IPS-15b (cell line): Measurements from ENCODE around the gene HSPH1.
"Not testable (repeated sequence)": the region's sequence is repeated elsewhere in the genome, so short reads cannot be mapped to it uniquely, and the experiment has no call there.

Experiments
- H3K27me3 ChIP-seq: one replicate; pipeline ENCODE4 v1.6.1; 2013; ENCODE audit warnings: low read length; ENCODE audit not compliant: control insufficient read depth, insufficient read depth
- H3K36me3 ChIP-seq: one replicate; pipeline ENCODE4 v1.6.1; 2013; ENCODE audit warnings: low read length; ENCODE audit not compliant: control insufficient read depth, insufficient read depth
- H3K4me1 ChIP-seq: one replicate; pipeline ENCODE4 v1.6.1; 2013; ENCODE audit warnings: mild to moderate bottlenecking, low read length; ENCODE audit not compliant: control insufficient read depth, insufficient read depth
- H3K4me3 ChIP-seq: one replicate; pipeline ENCODE4 v1.5.1; 2013; ENCODE audit warnings: low read depth, low read length
- H3K9ac ChIP-seq: one replicate; pipeline ENCODE4 v1.6.1; 2013; ENCODE audit warnings: low read depth, mild to moderate bottlenecking, low read length
- H3K9me3 ChIP-seq: one replicate; pipeline ENCODE4 v1.6.1; 2013; ENCODE audit warnings: mild to moderate bottlenecking, low read length; ENCODE audit not compliant: control insufficient read depth, insufficient read depth

Gene HSPH1

DNA sequence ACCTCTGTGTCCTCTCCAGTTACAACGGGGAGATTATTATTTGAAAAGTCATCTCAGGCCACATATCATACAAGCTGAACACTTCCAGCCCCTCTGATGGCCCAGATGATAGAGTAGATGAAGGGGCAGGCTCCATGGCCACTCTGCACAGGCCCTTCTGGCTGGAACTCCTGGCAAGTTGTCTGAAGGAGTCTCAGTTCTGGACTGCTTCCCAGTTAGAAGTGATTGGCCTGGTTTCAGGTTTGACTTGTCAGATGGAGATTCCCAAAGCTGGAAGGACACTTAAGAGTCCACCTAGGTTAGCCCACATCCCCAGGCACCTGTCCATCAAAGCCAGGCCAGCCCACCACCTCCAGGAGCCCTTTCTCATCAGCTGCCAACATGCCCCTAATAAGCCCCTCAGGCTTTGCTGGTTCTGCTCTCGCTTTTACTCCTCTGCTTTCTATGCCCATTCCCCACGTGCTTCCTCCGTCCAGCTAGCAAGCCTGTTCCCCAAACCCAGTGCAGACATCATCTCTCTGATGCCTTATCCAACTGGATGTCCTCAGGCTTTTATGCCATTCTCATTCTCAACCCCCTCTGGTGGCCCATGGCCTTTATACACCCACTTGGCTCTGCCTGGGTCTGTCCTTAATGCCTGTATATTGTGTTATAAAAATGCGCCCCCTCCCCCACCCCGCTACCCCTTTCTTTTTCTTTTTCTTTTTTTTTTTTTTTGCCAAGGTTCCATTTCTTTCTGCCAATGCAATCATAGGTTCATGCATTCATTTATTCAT, 56.5 kb downstream of the HSPH1 start:
- Histone ChIP-seq H3K9me3 (no peaks in the 10 kb centered on the region), H3K27me3 (no peaks in the 10 kb centered on the region), H3K4me1 (no peaks in the 10 kb centered on the region), H3K36me3 (no peaks in the 10 kb centered on the region), H3K4me3 (no peak overlapping the region), H3K9ac (no peak overlapping the region)

DNA sequence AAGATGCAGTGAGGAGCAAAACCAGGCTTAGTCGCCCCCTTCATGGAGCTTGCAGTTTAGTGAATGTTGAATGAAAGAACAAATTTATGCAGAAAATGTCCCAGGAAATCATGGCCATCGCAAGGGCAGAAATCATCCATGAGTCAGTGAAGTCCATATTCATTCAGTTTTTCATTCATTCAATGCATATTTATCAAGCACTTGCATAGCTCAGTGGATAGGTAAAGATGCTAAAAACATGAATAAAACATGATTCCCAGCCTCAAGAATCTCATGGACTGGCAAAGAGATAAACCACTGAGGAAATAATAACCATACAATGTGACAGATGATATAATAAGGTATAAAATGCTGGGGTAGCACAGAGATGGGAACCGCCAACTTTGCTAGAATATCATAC, 58.8 kb downstream of the HSPH1 start:
- H3K27me3 ChIP-seq = no peaks in the 10 kb centered on the region
- H3K4me3 ChIP-seq = no peak overlapping the region
- H3K9ac ChIP-seq = no peak overlapping the region
- H3K4me1 ChIP-seq = no peaks in the 10 kb centered on the region
- no peaks in the 10 kb centered on the region for H3K36me3 ChIP-seq
- H3K9me3 ChIP-seq = no peaks in the 10 kb centered on the region

DNA sequence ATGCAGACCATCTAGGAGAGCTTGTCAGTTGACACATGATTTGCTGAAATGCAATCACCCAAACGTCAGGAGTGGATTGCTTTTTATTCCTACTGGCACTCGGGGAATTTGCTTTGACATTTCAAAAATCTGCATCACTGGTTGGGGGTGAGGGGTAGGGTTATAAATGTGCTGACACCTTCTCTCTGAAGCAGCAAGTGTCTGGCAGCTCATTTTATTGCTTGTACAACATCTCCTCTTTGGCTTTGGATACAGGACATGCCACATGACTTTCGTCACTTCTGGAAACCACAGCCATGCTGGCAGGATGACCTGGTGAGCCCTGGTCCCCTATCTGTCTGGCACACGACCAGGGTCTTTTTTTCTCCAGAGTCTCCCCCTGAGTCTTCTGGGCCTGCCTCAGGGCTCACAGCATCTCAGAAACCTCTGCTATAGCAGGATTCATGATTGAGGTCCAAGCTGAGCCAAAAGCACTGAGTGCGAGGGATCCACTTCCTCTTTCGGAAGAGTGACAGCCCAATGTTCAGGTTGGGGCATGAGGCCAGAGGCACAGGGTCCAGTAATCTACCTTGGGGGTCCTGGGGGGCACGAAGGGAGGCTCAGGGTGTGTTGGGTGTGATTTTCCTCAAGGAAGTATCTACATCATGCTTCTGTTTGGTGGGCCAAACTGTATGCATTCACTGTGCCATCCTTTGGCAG, 60.1 kb downstream of the HSPH1 start:
- no peaks in the 10 kb centered on the region for H3K36me3 ChIP-seq
- no peaks in the 10 kb centered on the region for H3K27me3 ChIP-seq
- no peak overlapping the region for H3K9ac ChIP-seq
- no peak overlapping the region for H3K4me3 ChIP-seq
- no peaks in the 10 kb centered on the region for H3K9me3 ChIP-seq
- H3K4me1 ChIP-seq = peaks cover 7% of the 10 kb centered on the region

DNA sequence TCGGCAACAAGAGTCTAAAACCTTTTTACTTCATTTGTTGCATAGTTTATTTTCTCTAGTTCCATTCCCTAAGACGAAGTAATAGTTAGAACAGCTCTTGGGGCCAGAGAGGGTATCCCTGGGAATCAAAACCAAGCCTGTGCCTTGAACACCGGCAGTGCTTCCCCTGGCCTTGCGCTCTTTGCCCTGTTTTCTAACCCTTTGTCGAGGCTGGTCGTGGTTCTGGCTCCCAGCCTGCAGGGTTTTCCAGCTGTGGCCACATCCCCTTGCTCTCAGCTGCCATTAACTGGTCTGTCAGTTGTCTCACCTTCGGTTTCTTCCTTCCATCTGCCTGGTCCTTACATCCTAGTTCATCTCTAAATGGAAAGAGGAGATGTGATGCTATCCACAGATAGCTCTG, 61.0 kb downstream of the HSPH1 start:
- H3K9ac ChIP-seq = no peak overlapping the region
- no peaks in the 10 kb centered on the region for H3K9me3 ChIP-seq
- H3K36me3 ChIP-seq = no peaks in the 10 kb centered on the region
- peaks cover 7% of the 10 kb centered on the region for H3K4me1 ChIP-seq
- no peaks in the 10 kb centered on the region for H3K27me3 ChIP-seq
- no peak overlapping the region for H3K4me3 ChIP-seq

DNA sequence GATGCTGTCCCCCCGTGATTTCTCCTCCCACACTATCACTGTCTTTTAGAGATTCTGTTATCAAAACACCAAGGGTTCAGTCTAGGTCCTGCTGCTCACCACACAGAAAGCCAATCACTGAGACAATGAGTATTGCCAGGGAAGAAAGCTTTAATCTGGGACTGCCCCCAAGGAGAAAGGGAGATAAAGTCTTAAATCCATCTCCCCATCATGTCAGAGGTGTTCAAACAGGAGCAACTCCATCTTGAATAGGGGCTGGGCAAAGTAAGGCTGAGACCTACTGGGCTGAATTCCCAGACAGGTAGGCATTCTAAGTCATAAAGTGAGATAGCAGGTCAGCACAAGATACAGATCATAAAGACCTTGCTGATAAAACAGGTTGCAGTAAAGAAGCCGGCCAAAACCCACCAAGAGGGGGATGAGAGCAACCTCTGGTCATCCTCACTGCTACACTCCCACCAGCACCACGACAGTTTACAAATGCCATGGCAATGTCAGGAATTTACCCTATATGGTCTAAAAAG, 63.7 kb downstream of the HSPH1 start:
- not testable (repeated sequence) for H3K27me3 ChIP-seq, H3K4me3 ChIP-seq, H3K9ac ChIP-seq, H3K36me3 ChIP-seq, H3K9me3 ChIP-seq
- peaks cover 13% of the 10 kb centered on the region for H3K4me1 ChIP-seq

DNA sequence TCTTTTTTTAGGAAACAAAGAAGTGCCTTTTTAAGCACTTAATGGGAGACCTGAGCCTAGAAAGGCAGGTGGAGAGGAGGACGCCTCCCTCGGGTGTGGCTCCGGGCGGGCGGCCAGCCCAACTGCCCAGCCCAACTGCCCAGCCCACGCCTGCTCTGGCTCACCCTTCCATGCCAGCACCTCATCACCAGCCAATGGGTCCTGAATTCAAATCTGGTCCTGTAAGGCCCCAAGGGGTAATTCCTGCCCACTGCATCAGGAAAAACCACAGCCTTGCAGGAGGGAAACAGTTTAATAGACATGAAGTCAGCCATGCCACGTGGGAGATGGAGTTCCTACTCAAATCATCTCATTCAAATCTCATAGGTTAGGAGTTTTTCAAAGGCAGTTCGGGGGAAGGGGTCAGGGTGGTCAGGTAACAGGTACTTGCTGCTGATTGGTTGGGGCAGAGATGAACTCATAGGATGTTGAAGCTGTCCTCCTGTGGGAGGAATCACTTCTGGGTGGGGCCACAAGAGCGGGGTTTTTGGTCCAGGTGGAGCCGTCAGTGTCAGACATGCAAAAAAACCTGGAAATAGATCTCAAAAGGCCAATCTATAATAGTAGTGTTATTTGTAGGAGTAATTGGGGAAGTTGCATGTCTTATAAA, 64.9 kb downstream of the HSPH1 start:
- Histone ChIP-seq H3K4me1 (peaks cover 13% of the 10 kb centered on the region), H3K36me3 (no peaks in the 10 kb centered on the region), H3K9me3 (no peaks in the 10 kb centered on the region), H3K27me3 (no peaks in the 10 kb centered on the region), H3K4me3 (no peak overlapping the region), H3K9ac (no peak overlapping the region)

DNA sequence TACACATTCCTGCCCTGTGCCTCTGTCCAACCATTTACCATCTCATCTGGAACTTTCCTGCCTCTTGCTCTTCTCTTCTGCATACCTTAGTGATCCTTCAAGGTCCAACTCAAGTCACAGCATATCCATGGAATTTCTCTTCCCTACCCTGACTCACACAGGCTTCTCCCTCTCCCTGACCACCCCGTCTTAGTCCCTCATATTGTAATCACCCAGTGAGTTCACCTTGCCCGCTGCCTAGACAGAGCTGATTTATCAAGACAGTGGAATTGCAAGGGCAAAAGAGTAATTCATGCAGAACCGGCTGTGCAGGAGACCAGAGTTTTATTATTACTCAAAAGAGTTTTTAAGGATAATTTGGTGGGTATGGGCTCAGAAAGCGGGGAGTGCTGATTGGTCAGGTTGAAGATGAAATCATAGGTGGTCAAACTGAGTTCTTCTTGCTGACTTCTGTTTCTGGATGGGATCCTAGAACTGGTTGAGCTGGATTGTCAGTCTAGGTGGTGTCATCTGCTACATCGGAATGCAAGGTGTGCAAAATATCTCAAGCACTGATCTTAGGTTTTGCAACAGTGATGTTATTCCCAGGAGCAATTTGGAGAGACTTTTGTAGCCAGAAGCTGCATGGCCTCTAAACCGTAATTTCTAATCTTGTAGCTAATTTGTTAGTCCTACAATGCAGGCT, 67.2 kb downstream of the HSPH1 start:
- Histone ChIP-seq H3K27me3 (no peaks in the 10 kb centered on the region), H3K4me1 (peaks cover 13% of the 10 kb centered on the region), H3K9ac (no peak overlapping the region), H3K9me3 (no peaks in the 10 kb centered on the region), H3K36me3 (no peaks in the 10 kb centered on the region), H3K4me3 (no peak overlapping the region)

DNA sequence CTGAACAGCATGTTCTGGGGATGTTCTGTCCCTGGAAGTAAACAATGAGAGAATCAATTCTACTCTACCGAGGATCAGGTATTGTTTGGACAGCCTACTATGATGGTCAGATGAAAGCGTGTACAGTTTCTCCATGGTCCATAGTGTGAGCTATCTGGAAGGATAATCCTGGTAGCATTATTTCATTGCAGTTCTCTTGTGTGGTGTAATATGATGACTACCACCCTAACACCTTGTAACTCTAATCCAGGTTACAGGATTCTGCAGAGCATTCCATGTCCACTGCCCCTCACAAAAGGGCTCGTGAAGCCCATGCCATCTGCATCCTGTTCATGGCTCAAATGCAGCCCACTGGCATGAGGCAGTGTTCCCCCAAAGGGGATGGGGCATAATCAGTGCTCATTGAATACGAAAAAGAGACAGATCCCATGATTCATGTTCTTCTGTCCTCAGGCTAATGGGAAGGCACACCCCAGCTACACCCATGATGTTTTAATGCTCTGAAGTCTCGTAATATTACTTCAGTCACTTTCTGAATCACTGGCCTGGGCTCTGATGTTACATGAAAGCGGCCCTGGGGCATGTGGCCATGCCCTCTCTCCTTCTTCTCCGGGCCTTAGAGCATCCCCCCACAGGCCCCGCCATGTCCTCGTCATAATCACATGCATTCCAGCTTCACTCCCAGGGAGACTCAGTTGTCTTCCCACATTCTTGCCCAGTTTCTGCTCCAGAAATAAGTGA, 68.4 kb downstream of the HSPH1 start:
- Histone ChIP-seq H3K4me1 (peaks cover 13% of the 10 kb centered on the region), H3K27me3 (no peaks in the 10 kb centered on the region), H3K9ac (no peak overlapping the region), H3K9me3 (no peaks in the 10 kb centered on the region), H3K36me3 (no peaks in the 10 kb centered on the region), H3K4me3 (no peak overlapping the region)

DNA sequence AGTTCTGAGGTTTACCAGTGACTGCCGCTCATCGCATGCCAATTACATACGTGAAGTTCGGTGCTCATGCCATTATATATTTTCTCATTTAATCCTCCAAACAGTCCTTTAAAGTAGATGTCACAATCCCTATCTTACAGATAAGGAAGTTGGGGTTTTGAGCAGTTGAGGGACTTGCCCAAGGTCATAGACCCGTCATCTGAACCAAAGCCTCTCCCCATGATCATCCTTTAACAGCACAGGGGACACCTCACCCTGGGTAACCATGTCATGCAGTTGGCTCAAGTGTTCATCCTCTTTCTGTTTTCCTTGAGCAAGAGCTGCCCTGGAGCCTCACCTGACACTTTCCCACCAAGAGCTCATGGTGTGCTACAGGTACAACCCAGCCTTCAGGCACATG, 69.1 kb downstream of the HSPH1 start:
- H3K4me1 ChIP-seq = peaks cover 13% of the 10 kb centered on the region

DNA sequence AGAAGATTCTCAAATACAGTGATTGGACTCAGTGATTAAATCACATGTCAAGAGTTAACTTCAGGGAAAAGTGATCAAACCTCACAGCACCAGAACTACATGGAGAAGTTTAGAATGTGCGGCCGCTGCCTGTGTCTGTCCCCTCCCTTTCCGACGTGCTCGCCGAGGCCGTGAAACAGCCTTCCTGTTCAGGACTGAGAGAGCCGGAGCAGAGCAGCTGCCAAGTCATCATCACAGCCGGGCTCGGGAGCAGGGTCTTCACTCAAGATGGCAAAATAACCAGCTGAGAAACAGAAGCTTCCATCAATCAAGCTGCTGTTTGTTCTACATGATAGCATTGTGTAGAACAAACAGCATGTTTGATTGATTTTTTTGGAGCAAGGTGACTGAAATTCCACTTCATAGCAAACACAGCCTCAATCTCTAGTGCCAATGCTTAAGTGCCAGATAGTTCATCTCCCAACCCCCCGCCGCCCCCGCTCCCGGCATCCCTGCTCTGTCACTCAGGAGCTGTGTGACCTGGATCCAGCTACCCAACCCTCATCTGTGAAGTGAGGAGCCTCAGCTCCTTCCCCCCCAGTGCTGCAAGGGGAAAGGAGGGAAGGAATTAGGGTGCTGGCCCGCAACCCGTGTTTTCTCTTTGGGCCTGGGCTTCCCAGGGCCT, 70.6 kb downstream of the HSPH1 start:
- Histone ChIP-seq H3K36me3 (no peaks in the 10 kb centered on the region), H3K27me3 (no peaks in the 10 kb centered on the region)

More for the DNA sequence above, 69.1 kb downstream of the HSPH1 start:
- H3K9me3 ChIP-seq = no peaks in the 10 kb centered on the region
- H3K4me3 ChIP-seq = no peak overlapping the region
- H3K36me3 ChIP-seq = no peaks in the 10 kb centered on the region
- H3K27me3 ChIP-seq = no peaks in the 10 kb centered on the region
- H3K9ac ChIP-seq = no peak overlapping the region

More for the DNA sequence above, 70.6 kb downstream of the HSPH1 start:
- no peaks in the 10 kb centered on the region for H3K9me3 ChIP-seq
- peaks cover 7% of the 10 kb centered on the region for H3K4me1 ChIP-seq
- H3K4me3 ChIP-seq = no peak overlapping the region
- H3K9ac ChIP-seq = no peak overlapping the region
